ENCODE results near the gene PCIF1.
"Not testable (repeated sequence)": the region's sequence is repeated elsewhere in the genome, so short reads cannot be mapped to it uniquely, and the experiment has no call there.

The PCIF1 gene

DNA sequence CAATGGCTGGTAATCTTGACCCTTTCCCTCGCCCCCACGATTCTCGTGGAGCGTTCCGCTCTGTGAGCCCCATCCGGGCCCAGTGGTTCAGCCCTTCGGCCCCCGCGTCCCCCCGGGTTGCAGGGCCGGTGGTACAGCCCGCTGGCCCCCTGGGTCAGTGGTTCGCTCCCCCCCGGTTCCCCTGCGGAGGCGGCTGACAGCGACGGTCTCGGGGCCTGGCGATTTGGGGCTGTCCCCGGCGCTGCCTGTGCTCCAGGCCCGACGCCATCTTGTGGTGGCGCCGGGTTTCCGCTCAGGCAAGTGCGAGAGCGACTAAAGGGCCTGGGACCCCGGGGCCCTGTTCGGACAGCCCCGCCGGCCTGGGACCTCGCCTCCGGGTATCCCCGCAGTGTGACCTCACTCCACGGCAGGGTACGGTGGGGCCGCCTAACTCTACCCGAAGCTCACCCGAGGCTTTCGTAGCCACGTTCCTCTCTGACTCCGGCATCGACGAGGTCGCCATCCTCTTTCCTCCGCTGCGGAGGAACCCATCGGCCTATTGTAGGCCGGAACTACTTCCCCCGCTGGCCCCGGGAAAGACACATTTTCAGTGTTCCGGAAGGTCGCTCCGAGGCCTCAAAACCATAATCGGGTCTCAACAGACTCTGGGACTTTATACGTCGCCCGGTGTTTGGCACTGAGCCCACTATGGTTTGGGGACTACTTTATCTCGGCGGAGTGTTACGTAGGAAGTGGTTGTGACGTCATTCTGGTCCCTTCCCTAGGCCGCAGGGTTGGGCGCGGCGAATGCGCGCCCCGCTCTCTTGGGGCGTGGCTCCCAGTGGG, 37.4 kb downstream of the PCIF1 start, which contains the start of gene ZNF335:
Gene ZNF335, minus strand, starts transcription at position 529 of the 825 bp plus-strand sequence. CDS start 793 bp downstream, outside the sequence.
- H3K27ac Mint-ChIP-seq: peak within 1 kb of the TSS; percentile 99
- no peaks in the 10 kb centered on the region for H3K9me3 Mint-ChIP-seq
- H3K4me3 Mint-ChIP-seq: peak within 1 kb of the TSS; percentile 88
- H3K27me3 Mint-ChIP-seq: no peaks in the 10 kb centered on the region
- peak; percentile 94 for ATAC-seq
- H3K4me1 Mint-ChIP-seq: peaks cover 36% of the 10 kb centered on the region
- H3K36me3 Mint-ChIP-seq: peaks cover 13% of the 10 kb centered on the region

DNA sequence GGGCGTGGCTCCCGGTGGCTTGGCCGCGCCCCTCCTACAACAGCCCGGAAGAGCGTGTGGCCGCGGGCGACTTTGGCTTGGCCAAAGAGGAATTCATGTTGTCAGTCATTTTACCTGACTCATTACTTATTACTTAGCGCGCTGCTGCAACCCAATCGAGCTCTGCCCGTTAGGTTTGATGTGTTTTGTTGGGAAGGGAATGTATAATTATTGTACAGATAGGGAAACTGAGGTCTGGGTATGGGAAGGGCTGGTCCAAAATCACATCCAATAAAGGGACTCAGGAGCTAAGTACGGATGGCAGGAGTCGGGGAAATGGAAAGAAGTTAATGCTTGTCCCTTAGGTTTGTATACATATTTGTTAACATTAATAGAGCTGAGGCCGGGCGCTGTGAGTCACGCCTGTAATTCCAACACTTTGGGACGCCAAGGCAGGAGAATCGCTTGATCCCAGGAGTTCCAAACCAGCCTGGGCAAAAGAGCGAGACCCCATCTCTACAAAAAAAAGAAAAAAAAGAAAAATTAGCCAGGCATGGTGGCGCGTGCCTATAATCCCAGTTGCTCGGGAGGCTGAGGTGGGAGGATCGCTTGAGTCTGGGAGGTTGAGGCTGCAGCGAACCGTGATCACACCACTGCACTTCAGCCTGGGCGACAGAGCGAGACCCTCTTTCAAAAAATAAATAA, 38.2 kb downstream of the PCIF1 start:
- Mint-ChIP-seq H3K4me1 (peaks cover 36% of the 10 kb centered on the region), H3K36me3 (peaks cover 5% of the 10 kb centered on the region), H3K27ac (peak overlapping the region; percentile 99), H3K9me3 (no peaks in the 10 kb centered on the region), H3K4me3 (peak overlapping the region; percentile 88), H3K27me3 (no peaks in the 10 kb centered on the region)
- no peak for ATAC-seq

DNA sequence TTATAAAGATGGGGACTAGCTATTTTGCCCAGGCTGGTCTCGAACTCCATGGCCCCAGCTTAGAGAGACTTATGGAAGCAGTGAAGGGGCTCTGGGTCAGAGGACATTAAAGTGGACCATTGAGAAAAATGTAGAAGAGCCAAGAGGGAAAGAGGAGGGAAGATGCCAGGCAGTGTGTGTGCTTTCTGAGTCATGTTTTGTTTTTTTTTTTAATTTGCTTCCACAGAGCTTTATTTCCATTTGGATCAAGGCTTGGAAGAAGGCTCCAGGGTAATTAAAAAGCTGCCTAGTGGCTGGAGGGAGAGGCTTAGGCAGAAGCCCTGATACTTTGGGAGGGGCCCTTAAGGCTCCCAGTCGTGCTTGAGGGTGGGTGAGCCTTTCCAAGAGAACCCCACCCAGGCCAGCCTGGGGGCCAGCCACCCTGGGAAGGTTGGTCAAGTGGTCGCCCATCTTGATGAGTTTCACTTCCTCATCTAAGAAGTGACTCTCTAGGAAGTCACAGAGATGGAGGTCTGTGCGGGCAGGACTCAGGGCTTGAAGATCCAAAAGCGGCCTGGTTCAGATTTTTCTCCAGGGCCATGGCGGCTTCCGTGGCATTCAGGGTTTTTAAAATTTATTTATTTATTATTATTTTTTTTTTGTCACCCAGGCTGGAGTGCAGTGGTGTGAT, 40.5 kb downstream of the PCIF1 start:
- ATAC-seq: no peak

DNA sequence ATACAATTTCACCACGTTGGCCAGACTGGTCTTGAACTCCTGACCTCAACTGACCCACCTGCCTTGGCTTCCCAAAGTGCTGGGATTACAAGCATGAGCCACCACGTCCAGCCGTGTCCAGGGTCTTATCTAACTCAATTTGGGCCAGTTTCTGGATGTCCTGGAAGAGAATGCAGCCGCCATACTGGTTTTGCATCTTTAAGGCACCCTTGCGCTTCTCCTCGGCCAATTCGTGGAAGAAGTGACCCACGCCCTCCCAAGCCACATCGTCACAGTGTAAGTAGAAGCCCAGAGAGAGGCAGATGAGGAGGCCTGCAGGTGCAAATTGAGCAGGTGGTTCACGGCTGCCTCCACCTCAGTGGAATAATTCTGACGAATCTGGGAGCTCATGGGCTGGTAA, 41.2 kb downstream of the PCIF1 start:
- Mint-ChIP-seq H3K27me3 (no peaks in the 10 kb centered on the region), H3K4me1 (peaks cover 20% of the 10 kb centered on the region), H3K27ac (no peak overlapping the region), H3K9me3 (no peaks in the 10 kb centered on the region), H3K4me3 (no peak overlapping the region), H3K36me3 (peaks cover 4% of the 10 kb centered on the region)
- no peak for ATAC-seq

More for the DNA sequence above, 40.5 kb downstream of the PCIF1 start:
- no peaks in the 10 kb centered on the region for H3K9me3 Mint-ChIP-seq
- H3K4me1 Mint-ChIP-seq: peaks cover 26% of the 10 kb centered on the region
- H3K27ac Mint-ChIP-seq: no peak overlapping the region
- H3K4me3 Mint-ChIP-seq: no peak overlapping the region
- no peaks in the 10 kb centered on the region for H3K27me3 Mint-ChIP-seq
- H3K36me3 Mint-ChIP-seq: peaks cover 4% of the 10 kb centered on the region

DNA sequence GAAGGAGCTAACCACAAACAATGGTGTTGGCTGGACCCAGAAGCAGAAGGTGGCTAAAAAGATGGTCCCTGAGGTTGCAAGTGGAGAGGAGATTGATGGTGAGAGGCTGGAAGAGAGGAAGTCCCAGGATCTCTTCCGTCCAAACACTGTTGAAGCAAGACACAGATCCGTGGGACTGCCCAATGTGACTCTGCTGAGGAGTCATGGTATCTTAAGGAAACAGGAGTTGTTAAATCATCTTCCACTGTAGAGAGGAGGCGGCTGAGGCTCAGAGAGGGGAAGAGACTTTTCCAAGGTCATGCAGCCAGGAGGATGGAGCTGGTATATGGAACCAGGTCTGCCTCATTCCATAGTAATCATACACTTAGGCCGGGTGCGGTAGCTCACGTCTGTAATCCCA, 41.6 kb downstream of the PCIF1 start:
- Mint-ChIP-seq H3K9me3 (no peaks in the 10 kb centered on the region), H3K27ac (no peak overlapping the region), H3K4me1 (peaks cover 18% of the 10 kb centered on the region), H3K36me3 (peaks cover 4% of the 10 kb centered on the region), H3K4me3 (no peak overlapping the region), H3K27me3 (no peaks in the 10 kb centered on the region)
- ATAC-seq: no peak

DNA sequence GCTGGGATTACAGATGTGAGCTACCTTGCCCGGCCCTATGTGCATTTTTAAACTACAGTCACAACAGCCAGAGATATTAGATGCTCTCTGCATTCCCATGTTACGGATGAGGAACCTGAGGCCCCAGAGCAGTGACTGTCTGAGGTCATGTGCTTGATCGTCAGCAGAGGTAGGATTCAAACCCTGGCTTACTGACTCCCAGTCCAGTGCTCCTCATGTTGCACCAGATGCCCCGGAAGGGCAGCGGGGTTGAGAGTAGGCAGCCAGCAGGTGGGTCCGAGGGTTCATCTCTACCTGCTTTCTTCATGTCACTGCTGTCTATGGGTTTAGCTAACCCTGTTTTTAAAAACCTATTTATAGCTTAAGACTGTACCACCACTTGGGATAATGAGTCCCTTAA, 46.8 kb downstream of the PCIF1 start:
- Mint-ChIP-seq H3K27ac (no peak overlapping the region), H3K4me1 (no peaks in the 10 kb centered on the region), H3K36me3 (no peaks in the 10 kb centered on the region), H3K4me3 (no peak overlapping the region), H3K9me3 (no peaks in the 10 kb centered on the region), H3K27me3 (no peaks in the 10 kb centered on the region)
- ATAC-seq: no peak

DNA sequence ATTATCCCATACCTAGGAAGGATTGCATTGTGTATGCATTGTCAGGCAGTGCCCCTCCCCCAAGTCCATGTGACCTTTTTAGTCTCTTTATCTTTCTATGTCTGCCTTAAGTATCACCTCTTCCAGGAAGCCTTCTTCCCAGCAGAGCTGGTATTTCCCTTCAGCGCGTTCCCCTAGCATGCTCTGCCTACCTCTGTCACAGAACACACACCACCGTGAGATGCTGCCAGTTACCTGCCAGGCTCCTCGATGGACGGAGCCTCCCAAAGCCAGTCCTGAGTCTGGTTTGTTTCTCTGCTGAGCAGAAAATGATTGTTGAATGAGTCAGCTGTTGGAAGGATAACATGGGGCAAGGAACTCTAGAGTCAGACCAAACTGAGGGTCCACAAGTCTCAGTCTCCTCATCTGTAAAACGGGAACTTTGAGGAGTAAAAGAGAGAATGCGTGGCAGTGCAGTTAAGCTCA, 48.8 kb downstream of the PCIF1 start:
- Mint-ChIP-seq H3K27ac (no peak overlapping the region), H3K9me3 (no peaks in the 10 kb centered on the region), H3K36me3 (no peaks in the 10 kb centered on the region), H3K4me1 (no peaks in the 10 kb centered on the region), H3K27me3 (peaks cover 8% of the 10 kb centered on the region), H3K4me3 (no peak overlapping the region)
- ATAC-seq: no peak

DNA sequence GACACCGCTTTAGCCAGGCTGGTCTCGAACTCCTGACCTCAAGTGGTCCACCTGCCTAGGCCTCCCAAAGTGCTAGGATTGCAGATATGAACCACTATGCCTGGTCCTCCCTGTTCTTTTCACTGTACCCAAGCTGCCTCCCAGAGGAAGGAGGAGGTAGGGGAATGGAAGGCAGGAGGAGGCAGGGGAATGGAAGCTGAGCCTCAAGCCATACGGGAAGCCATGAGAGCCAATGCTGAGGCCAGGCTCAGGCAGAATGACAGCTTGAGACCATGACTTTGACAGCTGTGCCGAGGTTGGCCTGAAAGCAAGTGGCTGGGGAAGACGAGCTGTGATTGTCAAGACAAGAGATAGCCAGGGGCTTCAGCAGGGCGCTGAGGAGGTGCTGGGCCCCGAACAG, 51.1 kb downstream of the PCIF1 start:
- Mint-ChIP-seq H3K27me3 (peaks cover 11% of the 10 kb centered on the region), H3K36me3 (no peaks in the 10 kb centered on the region), H3K4me3 (no peak overlapping the region), H3K9me3 (no peaks in the 10 kb centered on the region), H3K27ac (no peak overlapping the region), H3K4me1 (no peaks in the 10 kb centered on the region)
- no peak for ATAC-seq

DNA sequence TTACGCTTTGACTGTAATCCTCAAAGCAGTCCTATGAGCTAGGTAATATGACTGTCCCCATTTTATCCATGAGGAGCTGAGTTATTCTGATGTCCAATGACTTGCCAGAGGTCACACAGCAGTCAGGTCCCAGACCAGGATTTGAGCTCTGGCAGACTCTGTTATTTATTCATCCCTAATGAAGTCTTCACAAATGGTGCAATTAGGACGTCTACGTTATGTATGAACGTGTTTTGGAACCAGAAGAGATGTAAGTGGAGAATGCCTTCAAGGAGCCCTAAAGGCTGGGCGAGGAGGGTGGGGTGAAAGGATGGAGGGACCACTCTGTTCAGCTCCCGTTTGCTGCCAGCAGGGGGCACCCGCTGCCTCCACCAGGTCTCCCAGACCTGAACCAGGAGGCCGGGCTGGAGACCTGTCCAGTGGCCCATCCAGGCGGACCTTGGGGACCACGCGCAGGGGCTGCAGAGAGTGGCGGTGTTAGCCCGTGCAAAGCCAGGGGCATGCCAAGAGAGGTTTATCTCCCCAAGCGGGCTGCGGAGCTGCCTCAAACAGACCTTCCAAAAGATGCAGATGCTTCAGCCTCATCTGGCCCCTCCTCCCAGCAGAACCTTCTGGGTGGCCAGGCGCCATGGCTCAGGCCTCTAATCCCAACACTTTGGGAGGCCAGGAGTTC, 52.8 kb downstream of the PCIF1 start:
- peaks cover 18% of the 10 kb centered on the region for H3K27me3 Mint-ChIP-seq
- H3K4me3 Mint-ChIP-seq: no peak overlapping the region
- no peaks in the 10 kb centered on the region for H3K36me3 Mint-ChIP-seq
- no peak overlapping the region for H3K27ac Mint-ChIP-seq
- peak; percentile 90 for ATAC-seq
- peaks cover 8% of the 10 kb centered on the region for H3K4me1 Mint-ChIP-seq
- no peaks in the 10 kb centered on the region for H3K9me3 Mint-ChIP-seq

DNA sequence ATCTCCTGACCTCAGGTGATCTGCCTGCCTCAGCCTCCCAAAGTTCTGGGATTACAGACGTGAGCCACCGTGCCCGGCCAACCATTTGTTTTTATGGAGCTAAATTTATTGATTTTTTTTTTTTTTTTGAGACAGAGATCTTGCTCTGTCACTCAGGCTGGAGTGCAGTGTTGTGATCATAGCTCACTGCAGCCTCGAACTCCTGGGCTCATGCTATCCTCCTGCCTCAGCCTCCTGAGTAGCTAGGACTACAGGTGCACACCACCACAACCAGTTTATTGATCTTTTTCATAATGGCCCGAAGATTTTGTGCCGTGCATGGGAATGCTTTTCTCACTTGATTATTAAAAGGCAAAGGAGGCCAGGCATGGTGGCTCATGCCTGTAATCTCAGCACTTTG, 54.3 kb downstream of the PCIF1 start:
- Mint-ChIP-seq H3K27me3 (peaks cover 29% of the 10 kb centered on the region), H3K4me1 (peaks cover 15% of the 10 kb centered on the region)
- not testable (repeated sequence) for H3K9me3 Mint-ChIP-seq, H3K36me3 Mint-ChIP-seq, H3K27ac Mint-ChIP-seq, H3K4me3 Mint-ChIP-seq, ATAC-seq

DNA sequence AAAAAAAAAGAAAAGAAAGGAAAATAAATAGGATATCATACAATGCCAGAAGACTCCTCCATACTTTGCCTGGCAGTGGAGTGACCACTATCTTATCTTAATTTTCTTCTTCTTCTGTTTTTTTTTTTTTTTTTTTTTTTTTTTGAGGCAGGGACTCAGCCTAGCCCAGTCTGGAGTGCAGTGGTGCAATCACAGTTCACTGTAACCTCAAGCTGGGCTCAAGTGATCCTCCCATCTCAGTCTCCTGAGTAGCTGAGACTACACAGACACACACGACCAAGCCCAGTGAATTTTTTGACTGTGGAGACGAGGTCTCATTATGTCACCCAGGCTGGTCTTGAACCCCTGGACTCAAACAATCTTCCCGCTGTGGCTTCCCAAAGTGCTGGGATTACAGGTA, 57.1 kb downstream of the PCIF1 start:
- Mint-ChIP-seq H3K27me3 (peaks cover 48% of the 10 kb centered on the region), H3K9me3 (no peaks in the 10 kb centered on the region), H3K4me1 (peaks cover 22% of the 10 kb centered on the region), H3K27ac (no peak overlapping the region), H3K36me3 (no peaks in the 10 kb centered on the region), H3K4me3 (no peak overlapping the region)
- no peak for ATAC-seq

DNA sequence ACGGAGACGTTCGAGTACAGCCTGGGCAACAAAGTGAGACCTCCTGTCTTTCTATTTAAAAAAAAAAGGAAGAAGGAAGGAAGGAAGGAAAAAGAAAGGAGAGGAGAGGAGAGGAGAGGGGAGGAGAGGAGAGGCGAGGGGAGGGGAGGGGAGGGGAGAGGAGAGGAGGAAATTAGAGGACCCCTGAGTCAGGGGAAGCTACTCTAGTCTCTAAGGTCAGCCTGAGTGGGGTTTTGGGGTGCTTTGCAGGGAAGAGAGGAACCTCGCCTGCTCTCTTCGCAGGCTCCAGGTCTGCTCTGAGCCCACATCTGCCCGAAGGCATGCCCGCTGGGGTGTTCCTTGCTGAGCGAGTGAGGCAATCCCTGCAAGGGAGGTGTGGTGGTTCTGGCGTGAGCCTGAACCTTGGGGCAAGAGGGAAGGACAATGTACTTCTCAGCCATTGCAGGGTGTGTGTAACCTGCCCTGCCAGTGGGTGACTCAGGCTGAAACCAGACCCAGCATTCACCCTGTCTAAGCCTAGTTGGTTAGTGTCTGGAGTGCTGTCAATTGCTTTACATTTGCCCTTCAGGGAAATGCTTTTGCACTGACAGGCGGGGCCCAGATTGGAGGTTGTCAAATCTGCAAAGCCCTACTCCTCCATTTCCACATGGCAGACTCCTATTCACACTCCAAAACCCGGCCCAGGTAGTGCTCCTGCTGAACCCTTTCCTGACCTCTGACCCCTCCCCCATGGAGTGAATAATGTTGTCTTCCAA, 58.9 kb downstream of the PCIF1 start:
- Mint-ChIP-seq H3K36me3 (no peaks in the 10 kb centered on the region), H3K4me1 (peaks cover 39% of the 10 kb centered on the region), H3K27me3 (peaks cover 55% of the 10 kb centered on the region), H3K9me3 (no peaks in the 10 kb centered on the region), H3K27ac (no peak overlapping the region), H3K4me3 (no peak overlapping the region)
- ATAC-seq: peak; percentile 73

DNA sequence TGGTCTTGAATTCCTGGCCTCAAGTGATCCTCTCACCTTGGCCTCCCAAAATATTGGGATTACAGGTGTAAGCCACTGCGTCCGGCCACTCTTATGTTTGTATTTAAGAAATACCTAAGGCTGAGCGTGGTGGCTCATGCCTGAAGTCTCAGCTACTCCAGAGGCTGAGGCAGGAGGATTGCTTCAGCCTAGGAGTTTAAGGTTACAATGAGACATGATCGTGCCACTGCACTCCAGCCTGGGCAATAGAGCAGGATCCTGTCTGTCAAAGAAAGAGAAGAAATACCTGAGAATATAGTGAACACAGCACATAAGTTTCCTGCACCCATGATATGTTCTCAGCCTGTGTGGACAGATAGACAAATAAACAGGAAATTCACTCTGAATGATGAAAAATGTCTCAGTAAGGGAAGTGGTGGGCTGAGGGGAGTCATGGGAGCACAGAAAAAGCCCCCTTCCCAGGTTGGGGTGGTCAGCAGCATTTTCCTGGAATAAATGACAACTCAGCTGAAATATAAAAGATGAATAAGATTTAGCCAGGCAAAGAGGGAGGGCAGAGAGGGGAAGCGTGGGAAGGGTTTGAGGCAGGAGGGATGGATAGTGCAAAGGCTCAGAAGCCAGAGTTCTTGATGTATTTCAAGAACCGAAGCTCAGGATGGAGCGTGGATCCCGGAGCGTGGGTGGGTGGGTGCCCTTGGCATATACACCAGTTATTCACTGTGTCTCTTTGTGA, 60.4 kb downstream of the PCIF1 start:
- Mint-ChIP-seq H3K4me1 (peaks cover 48% of the 10 kb centered on the region), H3K27ac (no peak overlapping the region), H3K9me3 (no peaks in the 10 kb centered on the region), H3K27me3 (peaks cover 68% of the 10 kb centered on the region), H3K36me3 (no peaks in the 10 kb centered on the region), H3K4me3 (no peak overlapping the region)
- ATAC-seq: no peak
